Gastrocnemius medialis (tissue), 4 donors: ENCODE results near the gene CCDC141. TPM values are rescaled to one million over a fixed set of nuclear protein-coding genes. Genes with fewer than 3 reads are reported as not detected.
A peak's percentile ranks its signal among the peaks of the same experiment; 100 is the strongest.

Experiments
- ATAC-seq, 2 donors: fragments of 150-250 bp; one replicate each; pipeline ENCODE4 v1.9.1; 2016
- DNase-seq, 2 donors: peaks; one replicate each; pipeline ENCODE4 v3.0.0-alpha.2; 2019
- H3K27ac ChIP-seq, 4 donors: fragments of 200-600 bp; sonication (generic); 1 replicate in 1 of 4; 2 replicates in 3 of 4; pipeline ENCODE4 v1.5.1; 2016 to 2018; ENCODE audit warnings: mild to moderate bottlenecking in 2 of 4, moderate library complexity in 1 of 4
- H3K27me3 ChIP-seq, 3 donors: fragments of 200-600 bp; sonication (generic) in 2 of 3; 1 replicate in 1 of 3; 2 replicates in 2 of 3; pipeline versions ENCODE4 v1.5.1 to v1.6.0; 2016 to 2019; ENCODE audit warnings: mild to moderate bottlenecking in 1 of 3, moderate library complexity in 1 of 3
- H3K36me3 ChIP-seq, 2 donors: fragments of 200-600 bp; sonication (generic) in 1 of 2; one replicate each; pipeline ENCODE4 v1.5.1; 2017 to 2018
- H3K4me1 ChIP-seq, 2 donors: fragments of 200-600 bp; sonication (generic) in 1 of 2; one replicate each; pipeline ENCODE4 v1.5.1; 2016 to 2017; ENCODE audit warnings: mild to moderate bottlenecking in 2 of 2
- H3K4me3 ChIP-seq, 4 donors: fragments of 200-600 bp; sonication (generic) in 3 of 4; 1 replicate in 1 of 4; 2 replicates in 3 of 4; pipeline ENCODE4 v1.5.1; 2016 to 2019; ENCODE audit warnings: mild to moderate bottlenecking in 2 of 4
- H3K9me3 ChIP-seq, 3 donors: fragments of 200-600 bp; sonication (generic) in 2 of 3; 1 replicate in 1 of 3; 2 replicates in 2 of 3; pipeline ENCODE4 v1.5.1; 2016 to 2019
- CTCF ChIP-seq, 5 experiments: fragments of 450-650 bp in 3 of 5; fragments of 200-600 bp in 2 of 5; sonication (generic) in 2 of 5; IDR thresholded peaks in 4 of 5; conservative IDR thresholded peaks in 1 of 5; 1 replicate in 4 of 5; 2 replicates in 1 of 5; pipeline ENCODE4 v1.5.1; 2016 to 2019; ENCODE audit warnings: antibody characterized with exemption in 5 of 5, mild to moderate bottlenecking in 3 of 5, moderate library complexity in 3 of 5
- POLR2A ChIP-seq, 2 donors: fragments of 450-650 bp; IDR thresholded peaks; one replicate each; pipeline ENCODE4 v1.6.1; 2017; ENCODE audit warnings: antibody characterized with exemption in 2 of 2, mild to moderate bottlenecking in 2 of 2, moderate library complexity in 2 of 2
- in situ Hi-C, 4 donors: fragments of 200-750 bp; cut with MboI; loops; one replicate each; pipeline versions ENCODE4 v1.15.0 to v1.8.0; 2017; ENCODE audit warnings: low sequenced_read_pairs in 4 of 4
- intact Hi-C: fragments of 100-400 bp; cut with DNase I; formaldehyde crosslinking; loops from one replicate; pipeline ENCODE4 v1.15.1; 2023; ENCODE audit warnings: low total_unique reads
- total RNA-seq, 4 donors: library from RNA; depleted of rRNA; stranded (reverse); fragments of >200 nt; gene quantifications; one replicate each; pipeline versions ENCODE4 v1.1.0 to v1.2.3, GENCODE V29; 2016

Gene CCDC141
- total RNA-seq, 4 donors from 2014 or later: 0.85 to 4.3 (median 2.2) TPM

- ATAC-seq: no peak
- DNase-seq: no peak
- Histone ChIP-seq H3K27ac (peak overlapping the region; percentile 77 to 99 (median 93)), H3K4me1 (peaks cover 45 to 66% of the 10 kb centered on the region in 2 donors), H3K36me3 (no peaks in the 10 kb centered on the region), H3K4me3 (no peak overlapping the region), H3K27me3 (no peaks in the 10 kb centered on the region), H3K9me3 (no peaks in the 10 kb centered on the region)
- no peak for TF ChIP-seq POLR2A (IDR thresholded peaks at IDR 0.05)
- no peak for TF ChIP-seq CTCF (IDR thresholded peaks at IDR 0.05 in 4 of 5, conservative IDR thresholded peaks at IDR 0.05 in 1 of 5)
- intact Hi-C loops (no loop called here), in situ Hi-C loops (no loop called here)
Measured at GRCh38 chr2:178871536-178871935, 178.4 kb downstream of the CCDC141 start.

- H3K9me3 ChIP-seq: no peaks in the 10 kb centered on the region
- TF ChIP-seq CTCF (IDR thresholded peaks at IDR 0.05 in 4 of 5, conservative IDR thresholded peaks at IDR 0.05 in 1 of 5) (no peak), POLR2A (IDR thresholded peaks at IDR 0.05) (no peak)
- peaks cover 46 to 66% of the 10 kb centered on the region in 2 donors for H3K4me1 ChIP-seq
- in situ Hi-C loops: no loop called here
- peak; percentile 80 to 81 for ATAC-seq
- H3K27ac ChIP-seq: peak overlapping the region; percentile 77 to 99 (median 93)
- no peak overlapping the region for H3K4me3 ChIP-seq
- DNase-seq: peak; percentile 53 to 78
- intact Hi-C loops: no loop called here
- H3K27me3 ChIP-seq: no peaks in the 10 kb centered on the region
- no peaks in the 10 kb centered on the region for H3K36me3 ChIP-seq
Measured at GRCh38 chr2:178870703-178871102, 179.2 kb downstream of the CCDC141 start.

- Histone ChIP-seq H3K4me3 (peak overlapping the region in 1 of 4 donors; percentile 22), H3K27me3 (no peaks in the 10 kb centered on the region), H3K9me3 (no peaks in the 10 kb centered on the region), H3K27ac (peak overlapping the region; percentile 96 to 99 (median 98)), H3K36me3 (no peaks in the 10 kb centered on the region), H3K4me1 (peaks cover 62 to 76% of the 10 kb centered on the region in 2 donors)
- intact Hi-C loops: no loop called here
- DNase-seq (no peak), ATAC-seq (no peak)
- TF ChIP-seq CTCF (IDR thresholded peaks at IDR 0.05 in 4 of 5, conservative IDR thresholded peaks at IDR 0.05 in 1 of 5) (no peak), POLR2A (IDR thresholded peaks at IDR 0.05) (no peak)
- in situ Hi-C loops: no loop called here
Measured at GRCh38 chr2:178865999-178866398, 183.9 kb downstream of the CCDC141 start.

GRCh38 chr2:178865146-178865936 is 184.6 kb downstream of the CCDC141 start:
- no peaks in the 10 kb centered on the region for H3K36me3 ChIP-seq
- TF ChIP-seq POLR2A (IDR thresholded peaks at IDR 0.05) (no peak), CTCF (IDR thresholded peaks at IDR 0.05 in 4 of 5, conservative IDR thresholded peaks at IDR 0.05 in 1 of 5) (no peak)
- ATAC-seq (peak; percentile 65 to 76), DNase-seq (peak; percentile 70 to 85)
- H3K4me1 ChIP-seq: peaks cover 61 to 77% of the 10 kb centered on the region in 2 donors
- no peaks in the 10 kb centered on the region for H3K27me3 ChIP-seq
- no peaks in the 10 kb centered on the region for H3K9me3 ChIP-seq
- peak overlapping the region; percentile 3 to 58 (median 34) for H3K4me3 ChIP-seq
- H3K27ac ChIP-seq: peak overlapping the region; percentile 96 to 99 (median 98)
- in situ Hi-C loops: no loop called here
- intact Hi-C loops: no loop called here
